ENCODE measurements around the gene VENTX.

Gene VENTX

DNA sequence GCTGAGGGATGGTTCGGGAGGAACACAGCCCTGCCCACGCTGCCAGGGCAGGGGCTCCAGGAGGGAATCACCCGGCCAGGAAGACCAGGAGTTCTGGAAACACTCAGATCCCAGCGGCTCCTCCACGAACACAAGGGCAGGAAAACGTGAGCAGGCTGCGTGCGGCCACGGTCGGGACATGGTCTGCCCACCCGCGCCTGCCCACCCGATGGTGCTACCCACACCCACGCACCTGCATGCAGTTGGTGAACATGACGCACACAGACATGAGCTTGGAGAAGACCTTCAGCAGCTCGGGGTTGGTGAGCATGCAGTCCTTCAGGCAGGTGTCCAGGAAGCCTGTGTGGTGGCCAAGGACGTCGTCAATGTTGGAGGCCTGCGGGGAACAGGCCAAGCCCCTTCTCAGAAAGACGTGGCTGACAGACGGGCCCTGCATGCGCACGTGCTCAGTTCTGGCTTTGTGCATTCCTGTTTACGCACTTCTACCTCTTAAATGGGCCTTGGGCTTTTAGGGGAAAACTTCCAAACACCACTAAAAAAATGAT, 45.3 kb downstream of the VENTX start:
- H3K4me3 ChIP-seq (ENCODE audit: low read depth, low read length): no peak overlapping the region

GRCh38 chr10:133283931-133284330, 46.3 kb downstream of the VENTX start:
- no peak overlapping the region for H3K4me3 ChIP-seq (ENCODE audit: low read depth, low read length)

DNA sequence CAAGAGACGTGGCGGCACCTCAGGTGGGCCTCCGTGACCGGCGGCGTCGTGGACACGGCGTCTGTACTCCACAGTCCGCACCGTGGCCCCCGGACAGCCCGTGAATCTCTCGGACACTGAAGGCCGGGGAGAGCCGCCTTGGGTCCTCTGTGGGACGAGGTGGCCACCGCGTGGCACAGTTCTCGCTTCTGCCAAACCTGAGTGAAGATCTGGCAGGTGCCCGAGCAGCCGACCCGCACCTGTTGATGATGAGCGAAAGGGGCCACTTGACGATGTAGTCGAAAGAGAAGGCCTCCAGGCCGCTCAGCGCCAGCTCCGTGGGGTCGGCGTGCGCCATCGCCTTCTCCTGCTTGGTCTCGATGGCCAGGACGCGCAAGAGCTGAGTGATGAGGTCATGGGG, 47.6 kb downstream of the VENTX start:
- no peak overlapping the region for H3K4me3 ChIP-seq (ENCODE audit: low read depth, low read length)

- no peak overlapping the region for H3K4me3 ChIP-seq (ENCODE audit: low read depth, low read length)
Observed at GRCh38 chr10:133286366-133286765, 48.7 kb downstream of the VENTX start.

- H3K4me3 ChIP-seq (ENCODE audit: low read depth, low read length): no peak overlapping the region
Observed at GRCh38 chr10:133287832-133288500, 50.3 kb downstream of the VENTX start.

DNA sequence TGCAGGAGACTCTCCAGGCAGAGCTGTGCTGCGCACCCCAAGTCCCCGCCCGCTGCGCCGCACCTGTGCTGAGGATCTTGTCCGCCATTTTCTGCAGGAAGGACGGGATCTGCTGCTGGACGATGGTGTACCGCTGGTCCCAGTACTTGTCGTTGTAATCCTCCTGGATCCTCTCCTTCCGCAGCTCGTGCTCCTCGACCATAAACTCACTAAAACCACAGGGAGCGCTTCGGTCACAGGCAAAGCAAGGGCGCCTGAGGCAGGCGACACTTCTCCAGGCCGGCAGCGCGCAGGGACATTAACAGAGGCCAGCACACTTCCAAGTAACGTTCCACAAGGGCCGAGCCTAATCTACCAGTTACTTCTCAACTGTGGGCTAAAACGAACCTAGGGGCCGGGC, 52.1 kb downstream of the VENTX start:
- no peak overlapping the region for H3K4me3 ChIP-seq (ENCODE audit: low read depth, low read length)
